ENCODE measurements around the gene ITGA7.

The ITGA7 gene

DNA sequence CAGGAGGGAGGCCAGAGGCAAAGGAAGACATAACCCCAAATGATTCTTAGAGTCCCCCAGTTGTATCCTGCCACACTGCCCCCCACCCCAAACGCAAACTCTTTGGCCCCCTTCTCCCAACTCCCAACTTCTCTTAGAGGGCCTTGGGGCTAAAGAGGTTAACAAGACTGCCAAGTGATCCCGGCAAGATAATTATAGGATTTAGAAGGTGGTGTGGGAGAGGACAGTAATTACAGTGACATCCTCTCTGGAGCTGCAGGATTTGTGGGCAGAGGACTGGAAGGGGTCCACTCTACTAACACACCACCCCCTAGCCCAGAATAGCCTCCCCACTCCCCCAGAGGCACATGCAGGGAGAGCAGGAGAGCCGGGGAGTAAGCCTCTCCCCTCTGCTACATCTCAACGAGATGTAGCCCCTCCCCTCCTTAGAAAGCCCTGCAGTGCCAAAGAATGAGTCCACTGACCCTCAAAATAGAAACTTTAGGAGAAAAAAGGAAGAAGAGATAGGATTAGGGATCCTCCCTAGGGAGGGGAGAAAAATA lies 29.9 kb upstream of the ITGA7 start:
- Histone ChIP-seq H4K20me1 (ENCODE audit: insufficient read depth, low read length, poor library complexity, severe bottlenecking) (no peaks in the 10 kb centered on the region), H3K79me2 (ENCODE audit: insufficient read depth, low read length) (no peaks in the 10 kb centered on the region), H3K36me3 (ENCODE audit: insufficient read depth, low read length) (no peaks in the 10 kb centered on the region), H2AFZ (ENCODE audit: low read length) (peak overlapping the region; percentile 83), H3K4me1 (ENCODE audit: insufficient read depth, low read length, poor library complexity, severe bottlenecking) (peaks cover 25% of the 10 kb centered on the region), H3K4me2 (ENCODE audit: low read depth, low read length, poor library complexity, severe bottlenecking) (peak overlapping the region; percentile 96), H3K9ac (ENCODE audit: low read depth, low read length, poor library complexity, severe bottlenecking) (peak overlapping the region; percentile 63), H3F3A (ENCODE audit: low read depth) (no peaks in the 10 kb centered on the region), H3K4me3 (ENCODE audit: low read length, poor library complexity, severe bottlenecking) (peak overlapping the region; percentile 82), H3K27me3 (ENCODE audit: insufficient read depth, low read length, poor library complexity, severe bottlenecking) (no peaks in the 10 kb centered on the region), H3K9me3 (ENCODE audit: insufficient read depth, low read depth, low read length) (no peaks in the 10 kb centered on the region), H3K9me2 (replicated peaks; ENCODE audit: low read depth, low read length) (no peaks in the 10 kb centered on the region)
- TF ChIP-seq, protein P1, sequence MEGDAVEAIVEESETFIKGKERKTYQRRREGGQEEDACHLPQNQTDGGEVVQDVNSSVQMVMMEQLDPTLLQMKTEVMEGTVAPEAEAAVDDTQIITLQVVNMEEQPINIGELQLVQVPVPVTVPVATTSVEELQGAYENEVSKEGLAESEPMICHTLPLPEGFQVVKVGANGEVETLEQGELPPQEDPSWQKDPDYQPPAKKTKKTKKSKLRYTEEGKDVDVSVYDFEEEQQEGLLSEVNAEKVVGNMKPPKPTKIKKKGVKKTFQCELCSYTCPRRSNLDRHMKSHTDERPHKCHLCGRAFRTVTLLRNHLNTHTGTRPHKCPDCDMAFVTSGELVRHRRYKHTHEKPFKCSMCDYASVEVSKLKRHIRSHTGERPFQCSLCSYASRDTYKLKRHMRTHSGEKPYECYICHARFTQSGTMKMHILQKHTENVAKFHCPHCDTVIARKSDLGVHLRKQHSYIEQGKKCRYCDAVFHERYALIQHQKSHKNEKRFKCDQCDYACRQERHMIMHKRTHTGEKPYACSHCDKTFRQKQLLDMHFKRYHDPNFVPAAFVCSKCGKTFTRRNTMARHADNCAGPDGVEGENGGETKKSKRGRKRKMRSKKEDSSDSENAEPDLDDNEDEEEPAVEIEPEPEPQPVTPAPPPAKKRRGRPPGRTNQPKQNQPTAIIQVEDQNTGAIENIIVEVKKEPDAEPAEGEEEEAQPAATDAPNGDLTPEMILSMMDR (conservative IDR thresholded peaks at IDR 0.05; ENCODE audit: low read length), result no peak; the same call in 1 of the 2 replicates
- no peak for TF ChIP-seq EZH2phosphoT487 (IDR thresholded peaks at IDR 0.05; ENCODE audit: borderline replicate concordance)

DNA sequence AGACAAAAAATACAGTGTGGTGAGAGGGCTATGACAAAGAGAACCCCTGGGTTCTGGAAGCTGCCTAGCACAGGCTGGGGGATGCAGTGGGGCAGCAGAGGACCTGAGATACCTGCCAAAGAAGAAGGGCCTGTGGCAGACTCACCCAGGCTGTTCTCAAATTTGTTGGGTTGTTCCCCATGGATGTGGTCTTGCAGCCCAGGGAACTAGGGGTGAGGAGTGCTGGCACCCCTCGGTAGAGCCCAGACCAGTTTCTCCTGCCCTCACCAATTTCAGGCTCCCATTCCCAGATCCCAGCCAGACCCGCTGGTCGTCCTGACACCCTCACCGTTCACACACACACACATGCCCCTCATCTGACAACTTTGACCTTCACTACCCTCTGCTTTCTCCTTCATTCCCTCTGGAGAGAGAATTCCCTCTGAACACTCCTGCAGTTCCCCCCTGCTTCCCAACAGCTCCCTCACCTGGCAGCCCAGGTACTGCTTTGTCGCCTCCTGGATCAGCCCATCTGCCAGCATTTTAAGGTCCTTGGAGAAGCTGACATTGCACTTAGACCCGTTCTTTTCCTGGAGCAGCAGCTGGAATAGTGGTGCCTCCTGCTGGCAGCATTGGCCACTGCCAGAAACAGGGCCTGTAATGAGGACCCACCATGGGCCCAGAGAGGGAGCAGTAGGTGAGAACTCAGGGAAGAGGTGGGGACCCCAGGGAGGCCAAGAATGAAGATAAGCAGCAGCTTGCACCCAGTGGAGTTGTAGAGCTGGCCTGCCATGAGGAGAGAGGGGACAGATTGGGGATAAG lies 29.3 kb upstream of the ITGA7 start:
- no peaks in the 10 kb centered on the region for H3K27me3 ChIP-seq (ENCODE audit: insufficient read depth, low read length, poor library complexity, severe bottlenecking)
- peaks cover 6% of the 10 kb centered on the region for H3K79me2 ChIP-seq (ENCODE audit: insufficient read depth, low read length)
- H4K20me1 ChIP-seq (ENCODE audit: insufficient read depth, low read length, poor library complexity, severe bottlenecking), result no peaks in the 10 kb centered on the region
- peaks cover 26% of the 10 kb centered on the region for H3K4me1 ChIP-seq (ENCODE audit: insufficient read depth, low read length, poor library complexity, severe bottlenecking)
- H3K9me2 ChIP-seq (replicated peaks; ENCODE audit: low read depth, low read length), result no peaks in the 10 kb centered on the region
- no peaks in the 10 kb centered on the region for H3K36me3 ChIP-seq (ENCODE audit: insufficient read depth, low read length)
- H3K4me2 ChIP-seq (ENCODE audit: low read depth, low read length, poor library complexity, severe bottlenecking), result peak overlapping the region; percentile 96
- no peak overlapping the region for H2AFZ ChIP-seq (ENCODE audit: low read length)
- peak overlapping the region; percentile 82 for H3K4me3 ChIP-seq (ENCODE audit: low read length, poor library complexity, severe bottlenecking)
- H3K9me3 ChIP-seq (ENCODE audit: insufficient read depth, low read depth, low read length), result no peaks in the 10 kb centered on the region
- H3F3A ChIP-seq (ENCODE audit: low read depth), result no peaks in the 10 kb centered on the region
- H3K9ac ChIP-seq (ENCODE audit: low read depth, low read length, poor library complexity, severe bottlenecking), result peak overlapping the region; percentile 63
- TF ChIP-seq, protein P1 (conservative IDR thresholded peaks at IDR 0.05; ENCODE audit: low read length), result peak; percentile 98
- no peak for TF ChIP-seq EZH2phosphoT487 (IDR thresholded peaks at IDR 0.05; ENCODE audit: borderline replicate concordance)

DNA sequence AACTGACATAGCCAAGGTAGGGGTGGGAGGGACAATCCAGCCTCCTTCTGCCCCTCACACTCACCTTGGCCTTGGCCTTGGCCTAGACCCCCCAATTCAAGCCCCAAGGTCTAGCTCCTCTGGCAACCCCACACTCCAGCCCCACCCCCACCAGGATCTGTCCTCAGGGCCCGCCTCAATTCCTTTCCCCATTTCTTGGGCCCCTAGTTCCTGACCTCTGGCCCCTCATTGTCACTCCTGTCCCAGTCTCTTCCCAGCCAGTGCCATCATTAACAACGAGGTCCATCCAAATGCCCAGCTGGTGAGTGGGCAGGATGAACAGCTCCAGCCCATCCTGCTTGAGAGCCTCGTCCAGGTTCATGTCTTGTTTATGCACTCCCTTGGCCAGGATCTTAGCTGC lies 28.4 kb upstream of the ITGA7 start:
- Histone ChIP-seq H4K20me1 (ENCODE audit: insufficient read depth, low read length, poor library complexity, severe bottlenecking) (no peaks in the 10 kb centered on the region), H3K9ac (ENCODE audit: low read depth, low read length, poor library complexity, severe bottlenecking) (no peak overlapping the region), H3K9me3 (ENCODE audit: insufficient read depth, low read depth, low read length) (no peaks in the 10 kb centered on the region), H3K4me3 (ENCODE audit: low read length, poor library complexity, severe bottlenecking) (no peak overlapping the region), H3K9me2 (replicated peaks; ENCODE audit: low read depth, low read length) (no peaks in the 10 kb centered on the region), H3K79me2 (ENCODE audit: insufficient read depth, low read length) (peaks cover 9% of the 10 kb centered on the region), H3K4me2 (ENCODE audit: low read depth, low read length, poor library complexity, severe bottlenecking) (no peak overlapping the region), H3F3A (ENCODE audit: low read depth) (no peaks in the 10 kb centered on the region), H3K27me3 (ENCODE audit: insufficient read depth, low read length, poor library complexity, severe bottlenecking) (no peaks in the 10 kb centered on the region), H2AFZ (ENCODE audit: low read length) (no peak overlapping the region), H3K36me3 (ENCODE audit: insufficient read depth, low read length) (no peaks in the 10 kb centered on the region), H3K4me1 (ENCODE audit: insufficient read depth, low read length, poor library complexity, severe bottlenecking) (peaks cover 25% of the 10 kb centered on the region)
- TF ChIP-seq EZH2phosphoT487 (IDR thresholded peaks at IDR 0.05; ENCODE audit: borderline replicate concordance), result no peak
- TF ChIP-seq, protein P1 (conservative IDR thresholded peaks at IDR 0.05; ENCODE audit: low read length), result no peak
